ENCODE results near the gene TNP2.
"Not testable (repeated sequence)": the region's sequence is repeated elsewhere in the genome, so short reads cannot be mapped to it uniquely, and the experiment has no call there.

The TNP2 gene

GRCh38 chr16:11220507-11220906 lies 48.6 kb downstream of the TNP2 start:
- not testable (repeated sequence) for DNase-seq (ENCODE audit: low spot score)

- DNase-seq (ENCODE audit: low spot score): no peak
These were observed 49.9 kb downstream of the TNP2 start for GRCh38 chr16:11219178-11219577.

GRCh38 chr16:11218604-11218962 lies 50.5 kb downstream of the TNP2 start:
- no peak for DNase-seq (ENCODE audit: low spot score)

Data from hematopoietic multipotent progenitor cell treated with erythropoietin and hydrocortisone succinate and interleukin-3 and kit ligand, for 15 days (in vitro differentiated cells).